A549 (cell line): Measurements from ENCODE around the gene C4BPB. TPM values are rescaled to one million over a fixed set of nuclear protein-coding genes. Genes with fewer than 3 reads are reported as not detected.

ENCODE experiments used
- ATAC-seq, 2 experiments: fragments of 200-7000 bp in 1 of 2; fragments of >200 bp in 1 of 2; cut with Nextera tagmentation in 1 of 2; cut with Tn5 transposase in 1 of 2; 3 replicates each; pipeline versions ENCODE4 v1.8.0 to v1.9.1; 2018 to 2020; ENCODE audit warnings: mild to moderate bottlenecking in 1 of 2, moderate library complexity in 1 of 2
- CTCF ChIA-PET: fragments of 300-600 bp; sonication (Branson Sonifier 250); formaldehyde crosslinking; extraction: SDS; loops from one replicate; lab custom pipeline; 2021; ENCODE audit warnings: antibody characterized with exemption, inconsistent platforms; lab: Yijun Ruan, JAX
- POLR2A ChIA-PET: fragments of 350-600 bp; formaldehyde crosslinking; extraction: SDS; loops from one replicate; lab custom pipeline; 2021; ENCODE audit warnings: antibody characterized with exemption, inconsistent platforms; lab: Yijun Ruan, JAX
- DNase-seq, 2 experiments: peaks; one replicate each; pipeline versions ENCODE4 v3.0.0 to v3.0.0-alpha.2; 2011 to 2016; ENCODE audit warnings: low read depth in 1 of 2, low spot score in 1 of 2
- FAIRE-seq: peaks from 2 replicates; lab custom pipeline; 2011; peaks lifted over from hg19 to GRCh38; lab: Jason Lieb, UNC
- H3K27ac ChIP-seq, 2 experiments: fragments of >200 bp; sonication (Bioruptor Twin); formaldehyde crosslinking; 3 replicates each; pipeline ENCODE4 v1.5.1; 2016 to 2017
- H3K4me1 ChIP-seq: fragments of >200 bp; sonication (Bioruptor Twin); formaldehyde crosslinking; 3 replicates; pipeline ENCODE4 v1.6.1; 2016
- H3K4me2 ChIP-seq: fragments of >200 bp; sonication (Bioruptor Twin); formaldehyde crosslinking; 3 replicates; pipeline ENCODE4 v1.6.1; 2016
- H3K4me3 ChIP-seq: fragments of >200 bp; sonication (Bioruptor Twin); formaldehyde crosslinking; 3 replicates; pipeline ENCODE4 v1.5.1; 2016
- H3K9me3 ChIP-seq: fragments of >200 bp; sonication (Bioruptor Twin); formaldehyde crosslinking; 3 replicates; pipeline ENCODE4 v1.6.1; 2016
- ATOH8 ChIP-seq: fragments of 250-450 bp; sonication (Bioruptor Pico); IDR thresholded peaks from 2 replicates; pipeline ENCODE4 v1.5.0; 2020; ENCODE audit warnings: low read depth, mild to moderate bottlenecking, moderate library complexity
- BHLHE40 ChIP-seq: IDR thresholded peaks from 2 replicates; pipeline ENCODE4 v1.6.1; 2012; ENCODE audit warnings: low read depth, low read length, inconsistent platforms
- CBX2 ChIP-seq: fragments of 200-600 bp; sonication (generic); IDR thresholded peaks from 2 replicates; pipeline ENCODE4 v1.6.1; 2016; ENCODE audit warnings: low read depth, mild to moderate bottlenecking, borderline replicate concordance
- CBX8 ChIP-seq: fragments of 200-600 bp; sonication (generic); IDR thresholded peaks from 2 replicates; pipeline ENCODE4 v1.6.1; 2016
- CHD2 ChIP-seq: fragments of 150-350 bp; IDR thresholded peaks from 2 replicates; pipeline ENCODE4 v1.6.1; 2014; ENCODE audit warnings: low read length; ENCODE audit not compliant: partially characterized antibody
- CHD4 ChIP-seq: fragments of 200-600 bp; sonication (generic); IDR thresholded peaks from 2 replicates; pipeline ENCODE4 v1.6.1; 2016; ENCODE audit warnings: antibody characterized with exemption, mild to moderate bottlenecking, borderline replicate concordance
- CTCF ChIP-seq: fragments of >200 bp; sonication (Bioruptor Twin); formaldehyde crosslinking; IDR thresholded peaks from 3 replicates; pipeline ENCODE4 v1.5.1; 2016
- EHF ChIP-seq: fragments of 250-450 bp; sonication (Bioruptor Pico); IDR thresholded peaks from 2 replicates; pipeline ENCODE4 v1.5.0; 2020; ENCODE audit warnings: mild to moderate bottlenecking
- ESRRA ChIP-seq: fragments of 150-350 bp; IDR thresholded peaks from 2 replicates; pipeline ENCODE4 v1.6.1; 2014; ENCODE audit warnings: mild to moderate bottlenecking, low read length, borderline replicate concordance
- FOSB ChIP-seq: fragments of 250-450 bp; sonication (Bioruptor Pico); IDR thresholded peaks from 2 replicates; pipeline ENCODE4 v1.5.0; 2020; ENCODE audit warnings: mild to moderate bottlenecking, moderate library complexity
- GATA3 ChIP-seq: IDR thresholded peaks from 2 replicates; pipeline ENCODE4 v1.6.1; 2012; ENCODE audit warnings: borderline replicate concordance
- HDAC2 ChIP-seq: fragments of 200-600 bp; sonication (generic); IDR thresholded peaks from 2 replicates; pipeline ENCODE4 v1.6.1; 2016
- HMGXB4 ChIP-seq: fragments of 250-450 bp; sonication (Bioruptor Pico); IDR thresholded peaks from 2 replicates; pipeline ENCODE4 v1.5.0; 2021; ENCODE audit warnings: mild to moderate bottlenecking, moderate library complexity, borderline replicate concordance
- HOXA7 ChIP-seq: fragments of 250-450 bp; sonication (Bioruptor Pico); IDR thresholded peaks from 2 replicates; pipeline ENCODE4 v1.5.0; 2020; ENCODE audit warnings: mild to moderate bottlenecking, moderate library complexity
- HOXB13 ChIP-seq: fragments of 250-450 bp; sonication (Bioruptor Pico); IDR thresholded peaks from 2 replicates; pipeline ENCODE4 v1.5.0; 2020; ENCODE audit warnings: low read depth, mild to moderate bottlenecking, moderate library complexity
- JUNB ChIP-seq: fragments of >200 bp; sonication (Bioruptor Twin); formaldehyde crosslinking; IDR thresholded peaks from 2 replicates; pipeline ENCODE4 v1.6.1; 2016
- MAFK ChIP-seq: fragments of 450-650 bp; IDR thresholded peaks from 2 replicates; pipeline ENCODE4 v1.6.1; 2014; ENCODE audit not compliant: partially characterized antibody
- MAZ ChIP-seq: fragments of 150-350 bp; IDR thresholded peaks from 2 replicates; pipeline ENCODE4 v1.6.1; 2014; ENCODE audit warnings: antibody characterized with exemption, low read depth, low read length, borderline replicate concordance
- NPAS2 ChIP-seq: fragments of 250-450 bp; sonication (Bioruptor Pico); IDR thresholded peaks from 2 replicates; pipeline ENCODE4 v1.8.0; 2022; ENCODE audit warnings: mild to moderate bottlenecking, moderate library complexity, borderline replicate concordance
- POLR2A ChIP-seq: IDR thresholded peaks from 2 replicates; pipeline ENCODE4 v1.6.1; 2012; ENCODE audit warnings: mild to moderate bottlenecking, low read length
- REST ChIP-seq: fragments of 200-600 bp; sonication (generic); IDR thresholded peaks from 2 replicates; pipeline ENCODE4 v1.6.1; 2016; ENCODE audit warnings: antibody characterized with exemption, mild to moderate bottlenecking, moderate library complexity
- RFX5 ChIP-seq: fragments of 450-650 bp; IDR thresholded peaks from 2 replicates; pipeline ENCODE4 v1.7.1; 2014; ENCODE audit warnings: antibody characterized with exemption, mild to moderate bottlenecking, moderate library complexity
- SMC3 ChIP-seq: fragments of >200 bp; sonication (Bioruptor Twin); formaldehyde crosslinking; IDR thresholded peaks from 3 replicates; pipeline ENCODE4 v1.6.1; 2018; ENCODE audit warnings: inconsistent platforms
- TP53 ChIP-seq: fragments of 250-450 bp; sonication (Bioruptor Pico); IDR thresholded peaks from 2 replicates; pipeline ENCODE4 v1.5.0; 2021; ENCODE audit warnings: mild to moderate bottlenecking, moderate library complexity
- WGBS: methylation state at CpG from one replicate; pipeline ENCODE4 v1.1.6; 2017; ENCODE audit errors: missing lambda C conversion rate; 5-methylcytosine and 5-hydroxymethylcytosine counted together
- polyA plus RNA-seq, 4 experiments: library from polyadenylated mRNA; depleted of rRNA in 3 of 4; stranded (reverse); fragments of >200 nt; fragmentation: RNase III in 1 of 4; extraction: RNeasy Plus Mini Kit Qiagen cat#74134 plus additional on column Dnase treatment in 1 of 4; gene quantifications; 2 replicates in 3 of 4; 3 replicates in 1 of 4; pipeline ENCODE4 v1.2.3, GENCODE V29; 2011 to 2017

The C4BPB gene
- polyA plus RNA-seq, 2 of the 4 experiments (the other 2 are of a cell fraction), result 0.74 to 5.1 TPM

- TF ChIP-seq MAFK, result no peak
- no peak for TF ChIP-seq CHD2
Observed at GRCh38 chr1:207091200-207091908, 2.7 kb downstream of the C4BPB start (continued).

GRCh38 chr1:207093944-207094343, 5.3 kb downstream of the C4BPB start:
- WGBS, result 58% methylated on average over 2 of the region's 2 CpGs
- CTCF ChIA-PET, result interaction anchor here (1.3 to 2.0 kb wide), 3 partner anchors 10 to 405 kb away, joined by 5 to 8 read pairs (median 5); no protein-coding TSS in a partner anchor
- FAIRE-seq (no peak), ATAC-seq (no peak)
- Histone ChIP-seq H3K27ac (no peak overlapping the region), H3K4me3 (no peak overlapping the region), H3K4me1 (peaks cover 5% of the 10 kb centered on the region; the same call in 2 of the 3 replicates), H3K4me2 (no peak overlapping the region)
- POLR2A ChIA-PET, result no interaction called here
- TF ChIP-seq MAZ (no peak), CHD4 (no peak), ATOH8 (no peak), NPAS2 (CRISPR knock-in tag) (no peak), CBX8 (no peak), ESRRA (no peak), HDAC2 (no peak), BHLHE40 (no peak), CBX2 (no peak), HMGXB4 (no peak), HOXA7 (CRISPR knock-in tag) (no peak), JUNB (no peak), GATA3 (no peak), TP53 (no peak)
- TF ChIP-seq, all 56 proteins: peak for 0
- H3K9me3 ChIP-seq, result peaks cover 8% of the 10 kb centered on the region; the same call in 2 of the 3 replicates
- no peak for DNase-seq

- Histone ChIP-seq H3K4me3 (no peak overlapping the region), H3K9me3 (peaks cover 8% of the 10 kb centered on the region; the same call in 2 of the 3 replicates), H3K4me1 (no peaks in the 10 kb centered on the region), H3K4me2 (no peak overlapping the region)
- FAIRE-seq (no peak), ATAC-seq (no peak), DNase-seq (no peak)
- no peak for TF ChIP-seq CHD2
- TF ChIP-seq, all 56 proteins: peak for 0
- H3K27ac ChIP-seq, result no peak overlapping the region
- ChIA-PET POLR2A (no interaction called here), CTCF (interaction anchor here (0.6 kb wide), 1 partner anchor 13 kb away, joined by 4 read pairs; no protein-coding TSS in a partner anchor)
- WGBS, result 35% methylated on average over 3 of the region's 3 CpGs
Observed at GRCh38 chr1:207097871-207098324, 9.2 kb downstream of the C4BPB start.

GRCh38 chr1:207101720-207102119, 13.1 kb downstream of the C4BPB start:
- Histone ChIP-seq H3K4me1 (peaks cover 11% of the 10 kb centered on the region; the same call in 2 of the 3 replicates), H3K9me3 (peaks cover 8% of the 10 kb centered on the region; the same call in 2 of the 3 replicates), H3K4me2 (no peak overlapping the region), H3K27ac (no peak overlapping the region), H3K4me3 (no peak overlapping the region)
- DNase-seq, result no peak
- 84% methylated on average over 1 of the region's 1 CpG for WGBS
- no peak for ATAC-seq
- FAIRE-seq, result no peak
- CTCF ChIA-PET, result no interaction called here
- POLR2A ChIA-PET, result no interaction called here
- TF ChIP-seq REST, result no peak
- TF ChIP-seq CTCF, result no peak
- TF ChIP-seq FOSB (CRISPR knock-in tag), result no peak
- TF ChIP-seq EHF (CRISPR knock-in tag), result no peak
- TF ChIP-seq HOXB13 (CRISPR knock-in tag), result no peak
- TF ChIP-seq MAZ, result no peak
- no peak for TF ChIP-seq SMC3
- no peak for TF ChIP-seq RFX5
- TF ChIP-seq MAFK, result no peak
- no peak for TF ChIP-seq HOXA7 (CRISPR knock-in tag)
- TF ChIP-seq GATA3, result no peak
- TF ChIP-seq POLR2A, result no peak
